SK-N-SH (cell line): ENCODE results near the gene CFAP57. TPM values are rescaled to one million over a fixed set of nuclear protein-coding genes. Genes with fewer than 3 reads are reported as not detected.

ENCODE experiments used
- CTCF ChIA-PET: fragments of 300-600, 350-600 bp; formaldehyde crosslinking; extraction: SDS; loops from one replicate; lab custom pipeline; 2021; lab: Yijun Ruan, JAX
- POLR2A ChIA-PET: fragments of 350-600 bp; sonication (Branson Sonifier 250); formaldehyde crosslinking; extraction: SDS; loops from one replicate; lab custom pipeline; 2020; ENCODE audit warnings: antibody characterized with exemption, inconsistent platforms; lab: Yijun Ruan, JAX
- DNase-seq: peaks from one replicate; pipeline ENCODE4 v3.0.0; 2012
- H2AFZ ChIP-seq: fragments of 200-600 bp; sonication (generic); 2 replicates; pipeline ENCODE4 v1.8.1; 2016; ENCODE audit warnings: antibody characterized with exemption, mild to moderate bottlenecking, low read depth
- H3F3A ChIP-seq: fragments of 200-600 bp; sonication (generic); replicated peaks from 2 replicates; pipeline ENCODE3; 2016; ENCODE audit warnings: antibody characterized with exemption, mild to moderate bottlenecking; ENCODE audit not compliant: insufficient read depth
- H3K27ac ChIP-seq, 2 experiments: fragments of 200-500 bp in 1 of 2; fragments of 200-600 bp in 1 of 2; sonication (Bioruptor generic) in 1 of 2; sonication (generic), shearing (Covaris generic) in 1 of 2; 2 replicates each; pipeline versions ENCODE4 v1.5.1 to v1.6.1; 2014 to 2016; ENCODE audit warnings: low read depth in 2 of 2, inconsistent platforms in 1 of 2, low read length in 1 of 2, mild to moderate bottlenecking in 1 of 2, mixed read lengths in 1 of 2
- H3K27me3 ChIP-seq: fragments of 200-600 bp; sonication (generic), shearing (Covaris generic); 2 replicates; pipeline ENCODE4 v1.6.1; 2016; ENCODE audit warnings: mixed run types; ENCODE audit not compliant: insufficient read depth
- H3K36me3 ChIP-seq, 2 experiments: fragments of 200-500 bp in 1 of 2; fragments of 200-600 bp in 1 of 2; sonication (Bioruptor generic) in 1 of 2; sonication (generic) in 1 of 2; replicated peaks in 1 of 2; 2 replicates each; pipeline versions ENCODE3 to v1.5.1; 2014 to 2016; ENCODE audit warnings: low read length in 1 of 2, mild to moderate bottlenecking in 1 of 2; ENCODE audit not compliant: insufficient read depth in 2 of 2, control insufficient read depth in 1 of 2
- H3K4me1 ChIP-seq, 2 experiments: fragments of 200-500 bp in 1 of 2; fragments of 200-600 bp in 1 of 2; sonication (Bioruptor generic) in 1 of 2; sonication (generic), shearing (Covaris generic) in 1 of 2; 2 replicates each; pipeline versions ENCODE4 v1.5.1 to v1.6.1; 2014 to 2016; ENCODE audit warnings: low read depth in 1 of 2, low read length in 1 of 2, mixed run types in 1 of 2; ENCODE audit not compliant: insufficient read depth in 2 of 2, control insufficient read depth in 1 of 2
- H3K4me2 ChIP-seq: fragments of 200-600 bp; sonication (generic), shearing (Covaris generic); 2 replicates; pipeline ENCODE4 v1.6.1; 2017; ENCODE audit warnings: mixed run types
- H3K4me3 ChIP-seq, 2 experiments: fragments of 200-500 bp in 1 of 2; fragments of 200-600 bp in 1 of 2; sonication (Bioruptor generic) in 1 of 2; sonication (generic), shearing (Covaris generic) in 1 of 2; 2 replicates each; pipeline versions ENCODE4 v1.5.1 to v1.8.1; 2014 to 2016; ENCODE audit warnings: low read depth in 2 of 2, inconsistent platforms in 1 of 2, low read length in 1 of 2, mild to moderate bottlenecking in 1 of 2, mixed read lengths in 1 of 2, moderate library complexity in 1 of 2
- H3K79me2 ChIP-seq: fragments of 200-600 bp; sonication (generic); 2 replicates; pipeline ENCODE4 v1.8.1; 2017; ENCODE audit warnings: mild to moderate bottlenecking; ENCODE audit not compliant: insufficient read depth
- H3K9ac ChIP-seq: fragments of 200-600 bp; sonication (generic); 2 replicates; pipeline ENCODE4 v1.6.1; 2017; ENCODE audit warnings: mixed run types
- H3K9me2 ChIP-seq: fragments of 200-600 bp; sonication (generic); 2 replicates; pipeline ENCODE4 v1.6.1; 2017; ENCODE audit warnings: mixed run types
- H3K9me3 ChIP-seq: fragments of 200-600 bp; sonication (generic); 2 replicates; pipeline ENCODE4 v1.6.1; 2017; ENCODE audit warnings: mixed run types, mild to moderate bottlenecking, moderate library complexity
- H4K20me1 ChIP-seq: fragments of 200-600 bp; sonication (generic); 2 replicates; pipeline ENCODE4 v1.6.1; 2017; ENCODE audit warnings: mild to moderate bottlenecking, mixed run types; ENCODE audit not compliant: insufficient read depth
- CTCF ChIP-seq: fragments of 200-600 bp; sonication (generic); IDR thresholded peaks from 2 replicates; pipeline ENCODE4 v1.6.1; 2017; ENCODE audit warnings: antibody characterized with exemption, mild to moderate bottlenecking, moderate library complexity
- ELF1 ChIP-seq: IDR thresholded peaks from 2 replicates; pipeline ENCODE4 v1.4.0; 2012
- EP300 ChIP-seq, 2 experiments: IDR thresholded peaks; 2 replicates each; pipeline versions ENCODE4 v1.4.0 to v1.6.1; 2012; ENCODE audit warnings: borderline replicate concordance in 1 of 2, low read depth in 1 of 2, low read length in 1 of 2
- FOSL2 ChIP-seq: IDR thresholded peaks from 2 replicates; pipeline ENCODE4 v1.4.0; 2012; ENCODE audit warnings: low read depth, mild to moderate bottlenecking, moderate library complexity, borderline replicate concordance
- FOXJ3 ChIP-seq: sonication (generic); formaldehyde crosslinking; IDR thresholded peaks from 2 replicates; pipeline ENCODE4 v1.5.1; 2020; ENCODE audit warnings: mild to moderate bottlenecking, missing genetic modification reagents
- GABPA ChIP-seq: IDR thresholded peaks from 2 replicates; pipeline ENCODE4 v1.4.0; 2012; ENCODE audit warnings: low read depth, mild to moderate bottlenecking
- IRF3 ChIP-seq: fragments of 150-350 bp; IDR thresholded peaks from 2 replicates; pipeline ENCODE4 v1.6.1; 2016; ENCODE audit warnings: mild to moderate bottlenecking, low read depth, low read length
- JUND ChIP-seq: IDR thresholded peaks from 2 replicates; pipeline ENCODE4 v1.4.0; 2012
- MEF2A ChIP-seq: IDR thresholded peaks from 2 replicates; pipeline ENCODE4 v1.4.0; 2012; ENCODE audit warnings: low read depth, borderline replicate concordance
- MXI1 ChIP-seq: IDR thresholded peaks from 2 replicates; pipeline ENCODE4 v1.6.1; 2012; ENCODE audit warnings: mild to moderate bottlenecking, low read depth, low read length, improper control_type of control experiment
- NFIC ChIP-seq: IDR thresholded peaks from 2 replicates; pipeline ENCODE4 v1.4.0; 2012; ENCODE audit warnings: borderline replicate concordance
- PBX3 ChIP-seq: IDR thresholded peaks from 2 replicates; pipeline ENCODE4; 2012
- POLR2AphosphoS5 ChIP-seq: IDR thresholded peaks from 2 replicates; pipeline ENCODE4 v1.6.1; 2012; ENCODE audit warnings: low read depth, low read length
- RAD21 ChIP-seq: IDR thresholded peaks from 2 replicates; pipeline ENCODE4 v1.6.1; 2012; ENCODE audit warnings: mild to moderate bottlenecking, low read length
- RCOR1 ChIP-seq: fragments of 150-350 bp; IDR thresholded peaks from 2 replicates; pipeline ENCODE4 v1.6.1; 2017; ENCODE audit warnings: antibody characterized with exemption, low read length
- RFX5 ChIP-seq: IDR thresholded peaks from 2 replicates; pipeline ENCODE4 v1.6.1; 2012; ENCODE audit warnings: mild to moderate bottlenecking, improper control_type of control experiment, low read length
- SIN3A ChIP-seq: IDR thresholded peaks from 2 replicates; pipeline ENCODE4 v1.6.1; 2012; ENCODE audit warnings: low read depth, mild to moderate bottlenecking, low read length, moderate library complexity, borderline replicate concordance
- TCF12 ChIP-seq: IDR thresholded peaks from 2 replicates; pipeline ENCODE4 v1.4.0; 2012
- WGBS: methylation state at CpG from one replicate; pipeline ENCODE4 v1.1.6; 2017; ENCODE audit warnings: low lambda C conversion rate; 5-methylcytosine and 5-hydroxymethylcytosine counted together
- polyA plus RNA-seq, 3 experiments: library from polyadenylated mRNA; depleted of rRNA; stranded (reverse); fragments of >200 nt; gene quantifications; 2 replicates each; pipeline ENCODE4 v1.2.3, GENCODE V29; 2012
- TF ChIP-seq, protein P1 (sequence below): fragments of 150-350 bp; IDR thresholded peaks from 2 replicates; pipeline ENCODE4 v1.6.1; 2017; ENCODE audit warnings: antibody characterized with exemption, low read length, low read depth, borderline replicate concordance

CFAP57 gene
- polyA plus RNA-seq, 1 of the 3 experiments (the other 2 are of a cell fraction): 0.36 TPM

- Histone ChIP-seq H3F3A (peaks cover 6% of the 10 kb centered on the region), H3K9me3 (no peaks in the 10 kb centered on the region), H3K9me2 (no peaks in the 10 kb centered on the region), H3K4me2 (no peak overlapping the region), H3K4me3 (no peak overlapping the region), H3K9ac (no peak overlapping the region), H3K27ac (no peak overlapping the region), H4K20me1 (no peaks in the 10 kb centered on the region), H3K79me2 (no peaks in the 10 kb centered on the region), H3K36me3 (no peaks in the 10 kb centered on the region), H3K4me1 (peaks cover 6 to 8% of the 10 kb centered on the region in 2 experiments; a peak in 2 of 4 replicates), H2AFZ (no peak overlapping the region), H3K27me3 (no peaks in the 10 kb centered on the region)
- CTCF ChIA-PET: interaction anchor here (1.9 to 3.6 kb wide), 2 partner anchors 9 to 178 kb away, joined by 11 to 17 read pairs; no protein-coding TSS in a partner anchor
- 70% methylated on average over 8 of the region's 9 CpGs for WGBS
- POLR2A ChIA-PET: no interaction called here
- TF ChIP-seq RCOR1: no peak
- no peak for TF ChIP-seq TCF12
- TF ChIP-seq ELF1: no peak
- TF ChIP-seq JUND: no peak
- no peak for TF ChIP-seq PBX3
- no peak for TF ChIP-seq NFIC
- no peak for TF ChIP-seq GABPA
- no peak for TF ChIP-seq POLR2AphosphoS5
- TF ChIP-seq FOXJ3: no peak
- TF ChIP-seq EP300 (IDR thresholded peaks at IDR 0.05; ENCODE audit: borderline replicate concordance in 1 of 2, low read depth in 1 of 2, low read length in 1 of 2): no peak
- no peak for TF ChIP-seq MXI1
- TF ChIP-seq CTCF: no peak
- TF ChIP-seq RAD21: no peak
- DNase-seq: no peak
Observed at GRCh38 chr1:43235451-43236121, 63.5 kb downstream of the CFAP57 start.

DNA sequence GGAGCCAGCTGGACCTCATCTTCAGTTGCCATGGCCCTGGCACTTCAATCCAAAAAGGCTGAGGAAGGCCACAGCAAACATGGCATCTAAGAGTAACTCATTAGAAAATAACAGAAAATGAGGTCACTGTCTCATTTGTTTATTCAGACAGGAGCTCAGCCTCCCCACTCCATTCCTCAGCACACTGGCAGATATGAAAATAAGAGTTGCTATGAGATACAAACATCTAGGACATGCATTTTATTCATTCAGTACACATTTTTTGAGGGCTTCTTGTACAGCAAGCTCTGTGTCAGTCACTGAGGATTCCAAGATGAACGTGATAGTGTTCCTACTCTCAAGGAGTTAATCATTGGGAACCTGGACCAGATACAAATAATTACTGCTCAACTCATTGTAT is 65.0 kb downstream of the CFAP57 start:
- no peak overlapping the region for H2AFZ ChIP-seq
- ChIA-PET POLR2A (no interaction called here), CTCF (interaction anchor here (0.6 to 1.1 kb wide), 4 partner anchors 10 to 178 kb away, joined by 3 to 7 read pairs (median 3); no protein-coding TSS in a partner anchor)
- H3K36me3 ChIP-seq: no peaks in the 10 kb centered on the region
- peaks cover 6 to 8% of the 10 kb centered on the region in 2 experiments; a peak in 2 of 4 replicates for H3K4me1 ChIP-seq
- H4K20me1 ChIP-seq: no peaks in the 10 kb centered on the region
- no peaks in the 10 kb centered on the region for H3K9me3 ChIP-seq
- peaks cover 5% of the 10 kb centered on the region for H3F3A ChIP-seq
- DNase-seq: no peak
- no peak overlapping the region for H3K4me2 ChIP-seq
- no peak overlapping the region for H3K9ac ChIP-seq
- TF ChIP-seq IRF3: no peak
- TF ChIP-seq ELF1: no peak
- TF ChIP-seq GABPA: no peak
- TF ChIP-seq, protein P1, sequence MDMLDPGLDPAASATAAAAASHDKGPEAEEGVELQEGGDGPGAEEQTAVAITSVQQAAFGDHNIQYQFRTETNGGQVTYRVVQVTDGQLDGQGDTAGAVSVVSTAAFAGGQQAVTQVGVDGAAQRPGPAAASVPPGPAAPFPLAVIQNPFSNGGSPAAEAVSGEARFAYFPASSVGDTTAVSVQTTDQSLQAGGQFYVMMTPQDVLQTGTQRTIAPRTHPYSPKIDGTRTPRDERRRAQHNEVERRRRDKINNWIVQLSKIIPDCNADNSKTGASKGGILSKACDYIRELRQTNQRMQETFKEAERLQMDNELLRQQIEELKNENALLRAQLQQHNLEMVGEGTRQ: no peak
- TF ChIP-seq FOSL2: no peak
- no peak for TF ChIP-seq SIN3A
- TF ChIP-seq RFX5: no peak
- TF ChIP-seq MEF2A: no peak
- 57% methylated on average over 1 of the region's 1 CpG for WGBS
- no peaks in the 10 kb centered on the region for H3K27me3 ChIP-seq
- H3K79me2 ChIP-seq: no peaks in the 10 kb centered on the region
- no peak overlapping the region for H3K4me3 ChIP-seq
- no peak overlapping the region for H3K27ac ChIP-seq
- no peaks in the 10 kb centered on the region for H3K9me2 ChIP-seq
